OCI-LY3 (cell line): ENCODE results near the gene LIN28B.

Source experiments
- H2AFZ ChIP-seq: fragments of 200-600, 300-600 bp; shearing (Covaris generic); 2 replicates; pipeline ENCODE4 v1.6.0; 2014; ENCODE audit warnings: antibody characterized with exemption, low read depth, low read length
- H3K27ac ChIP-seq: fragments of 200-600, 300-600 bp; sonication (generic); 2 replicates; pipeline ENCODE4 v1.5.1; 2014; ENCODE audit warnings: mild to moderate bottlenecking, low read length, moderate library complexity, mixed read lengths
- H3K27me3 ChIP-seq: fragments of 200-600, 300-600 bp; sonication (generic); 2 replicates; pipeline ENCODE4 v1.6.1; 2014; ENCODE audit warnings: low read depth, low read length, mixed read lengths
- H3K36me3 ChIP-seq: fragments of 200-600, 300-600 bp; sonication (generic); replicated peaks from 2 replicates; pipeline ENCODE3; 2014; ENCODE audit warnings: low read depth, low read length, mixed read lengths
- H3K4me1 ChIP-seq: fragments of 300-600, 200-600 bp; sonication (generic); 2 replicates; pipeline ENCODE4 v1.6.1; 2014; ENCODE audit warnings: low read length, mixed read lengths
- H3K4me2 ChIP-seq: fragments of 200-600, 300-600 bp; sonication (generic); 2 replicates; pipeline ENCODE4 v1.6.1; 2014; ENCODE audit warnings: low read length, mixed read lengths
- H3K4me3 ChIP-seq: fragments of 300-600, 200-600 bp; sonication (generic); 2 replicates; pipeline ENCODE4 v1.5.1; 2014; ENCODE audit warnings: antibody characterized with exemption, mild to moderate bottlenecking, low read length, moderate library complexity
- H3K79me2 ChIP-seq: fragments of 300-600, 200-600 bp; shearing (Covaris generic); 2 replicates; pipeline ENCODE4 v1.6.1; 2014; ENCODE audit warnings: mild to moderate bottlenecking, low read length, mixed read lengths
- H3K9ac ChIP-seq: fragments of 300-600, 200-600 bp; shearing (Covaris generic); 2 replicates; pipeline ENCODE4 v1.6.0; 2014; ENCODE audit warnings: mild to moderate bottlenecking, low read length, moderate library complexity
- H3K9me3 ChIP-seq: fragments of 200-600, 300-600 bp; shearing (Covaris generic); 2 replicates; pipeline ENCODE4 v1.6.1; 2014; ENCODE audit warnings: low read length, mixed read lengths; ENCODE audit not compliant: insufficient read depth
- H4K20me1 ChIP-seq: fragments of 200-600, 300-600 bp; sonication (generic); 2 replicates; pipeline ENCODE4 v1.6.1; 2016; ENCODE audit warnings: low read length, mixed read lengths; ENCODE audit not compliant: insufficient read depth
- EZH2phosphoT487 ChIP-seq: fragments of 200-600 bp; shearing (Covaris generic); IDR thresholded peaks from 2 replicates; pipeline ENCODE4 v1.6.1; 2018; ENCODE audit warnings: antibody characterized with exemption, mixed run types, low read depth
- TF ChIP-seq, protein P1 (sequence below): fragments of 200-600, 300-600 bp; sonication (generic); IDR thresholded peaks from 2 replicates; pipeline ENCODE4 v1.5.1; 2014; ENCODE audit warnings: antibody characterized with exemption, low read length, low read depth

The LIN28B gene

DNA sequence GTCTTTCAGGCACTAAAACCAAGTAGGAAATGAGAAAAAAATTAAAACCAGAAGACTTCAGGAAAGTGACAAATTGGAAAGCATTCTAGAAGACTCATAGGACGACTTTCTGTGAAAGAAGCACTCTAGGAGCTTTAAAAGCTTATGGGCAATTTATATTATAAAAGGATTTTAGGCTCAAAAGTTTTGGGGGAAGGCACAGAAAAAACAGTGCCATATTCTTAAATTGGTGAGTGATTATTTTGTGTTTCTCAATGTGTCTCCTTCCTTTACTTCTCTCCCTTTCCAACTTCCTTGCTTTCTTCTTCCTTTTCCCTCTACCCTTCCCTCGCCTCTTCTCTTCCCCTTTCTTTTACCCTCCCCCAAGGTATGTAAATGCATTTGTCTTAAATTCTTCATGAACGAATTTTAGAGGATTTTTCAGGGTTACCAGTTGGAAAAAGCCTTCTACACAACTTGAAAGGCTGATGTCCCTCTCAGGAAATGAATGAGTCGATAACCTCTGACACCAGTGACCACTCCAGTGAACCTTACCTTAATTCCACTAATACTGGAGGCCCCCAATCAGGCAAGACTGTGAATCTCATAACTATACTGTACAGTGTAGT is 2.6 kb upstream of the LIN28B start:
- Histone ChIP-seq H3K4me2 (no peak overlapping the region), H3K27ac (no peak overlapping the region), H3K79me2 (no peaks in the 10 kb centered on the region), H4K20me1 (no peaks in the 10 kb centered on the region), H3K9me3 (no peaks in the 10 kb centered on the region), H3K9ac (no peak overlapping the region), H3K4me3 (no peak overlapping the region), H3K27me3 (no peaks in the 10 kb centered on the region), H3K36me3 (no peaks in the 10 kb centered on the region), H2AFZ (no peak overlapping the region), H3K4me1 (no peaks in the 10 kb centered on the region)
- TF ChIP-seq EZH2phosphoT487: no peak
- TF ChIP-seq, protein P1, sequence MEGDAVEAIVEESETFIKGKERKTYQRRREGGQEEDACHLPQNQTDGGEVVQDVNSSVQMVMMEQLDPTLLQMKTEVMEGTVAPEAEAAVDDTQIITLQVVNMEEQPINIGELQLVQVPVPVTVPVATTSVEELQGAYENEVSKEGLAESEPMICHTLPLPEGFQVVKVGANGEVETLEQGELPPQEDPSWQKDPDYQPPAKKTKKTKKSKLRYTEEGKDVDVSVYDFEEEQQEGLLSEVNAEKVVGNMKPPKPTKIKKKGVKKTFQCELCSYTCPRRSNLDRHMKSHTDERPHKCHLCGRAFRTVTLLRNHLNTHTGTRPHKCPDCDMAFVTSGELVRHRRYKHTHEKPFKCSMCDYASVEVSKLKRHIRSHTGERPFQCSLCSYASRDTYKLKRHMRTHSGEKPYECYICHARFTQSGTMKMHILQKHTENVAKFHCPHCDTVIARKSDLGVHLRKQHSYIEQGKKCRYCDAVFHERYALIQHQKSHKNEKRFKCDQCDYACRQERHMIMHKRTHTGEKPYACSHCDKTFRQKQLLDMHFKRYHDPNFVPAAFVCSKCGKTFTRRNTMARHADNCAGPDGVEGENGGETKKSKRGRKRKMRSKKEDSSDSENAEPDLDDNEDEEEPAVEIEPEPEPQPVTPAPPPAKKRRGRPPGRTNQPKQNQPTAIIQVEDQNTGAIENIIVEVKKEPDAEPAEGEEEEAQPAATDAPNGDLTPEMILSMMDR: no peak

DNA sequence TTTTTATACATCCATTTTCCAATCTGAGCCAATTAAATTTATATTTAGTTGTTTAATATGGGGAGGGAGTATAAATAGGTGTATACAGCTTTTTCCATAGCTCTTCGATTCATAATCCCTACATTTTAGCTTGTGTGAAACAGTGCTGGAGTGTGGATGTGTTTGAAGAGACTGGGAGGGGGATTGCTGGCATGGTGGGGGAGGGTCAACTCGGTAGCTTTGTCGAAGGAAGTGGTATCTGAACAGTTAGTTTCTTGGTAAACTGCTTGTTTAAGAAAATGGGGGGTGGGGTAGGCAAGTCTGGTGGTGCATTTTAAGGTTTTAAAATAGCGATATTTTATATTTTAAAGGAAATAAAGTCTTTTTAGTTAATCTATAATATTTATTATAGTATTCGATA is 1.4 kb upstream of the LIN28B start:
- Histone ChIP-seq H3K4me2 (no peak overlapping the region), H2AFZ (no peak overlapping the region), H3K27ac (no peak overlapping the region), H3K79me2 (no peaks in the 10 kb centered on the region), H3K27me3 (no peaks in the 10 kb centered on the region), H3K4me1 (no peaks in the 10 kb centered on the region), H3K36me3 (no peaks in the 10 kb centered on the region), H3K9me3 (no peaks in the 10 kb centered on the region), H3K4me3 (no peak overlapping the region), H4K20me1 (no peaks in the 10 kb centered on the region), H3K9ac (no peak overlapping the region)
- TF ChIP-seq, protein P1: no peak
- TF ChIP-seq EZH2phosphoT487: no peak

DNA sequence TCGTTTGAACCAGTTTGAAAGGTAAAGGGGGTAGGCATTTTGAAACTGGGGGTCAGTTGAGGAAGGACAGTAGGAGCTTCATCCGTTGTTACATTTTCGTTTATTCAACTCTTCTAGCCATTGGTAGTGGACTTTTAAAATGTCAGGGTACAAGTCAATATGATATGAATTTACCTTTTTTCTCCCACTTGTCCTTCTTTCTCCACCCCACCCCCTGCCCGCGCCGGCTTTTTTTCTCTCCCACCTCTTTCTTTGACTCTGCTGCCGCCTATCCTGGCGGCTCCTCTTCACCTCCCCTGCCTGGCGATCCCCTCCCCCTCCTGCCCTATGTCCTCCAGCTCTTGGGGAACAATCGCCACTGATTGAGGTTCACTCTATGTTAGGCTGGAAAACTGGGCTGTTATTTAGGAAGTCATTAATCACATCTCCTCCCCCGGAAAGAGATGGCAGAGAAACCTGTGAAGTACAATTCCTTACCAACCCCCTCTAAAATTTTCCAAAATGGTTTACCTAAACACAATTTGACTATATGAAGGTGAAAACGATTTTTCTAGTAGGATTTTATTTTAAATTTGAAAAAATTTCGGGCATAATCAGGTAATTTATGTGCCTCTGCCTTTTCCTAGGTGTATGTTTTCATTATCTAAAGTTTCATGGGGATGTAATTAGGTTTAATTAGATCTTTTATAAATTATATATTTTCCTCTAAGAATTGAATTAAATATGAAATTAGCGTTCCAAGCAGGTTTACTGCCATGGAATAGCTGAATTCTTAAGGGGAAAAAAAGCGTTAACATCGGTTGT is 778 bp upstream of the LIN28B start:
- H3K27me3 ChIP-seq: no peaks in the 10 kb centered on the region
- H3K36me3 ChIP-seq: no peaks in the 10 kb centered on the region
- TF ChIP-seq, protein P1: no peak
- TF ChIP-seq EZH2phosphoT487: no peak
- no peaks in the 10 kb centered on the region for H3K4me1 ChIP-seq
- H4K20me1 ChIP-seq: no peaks in the 10 kb centered on the region
- no peaks in the 10 kb centered on the region for H3K79me2 ChIP-seq
- no peak overlapping the region for H3K4me3 ChIP-seq
- H2AFZ ChIP-seq: no peak overlapping the region
- H3K4me2 ChIP-seq: no peak overlapping the region
- H3K9me3 ChIP-seq: no peaks in the 10 kb centered on the region
- no peak overlapping the region for H3K9ac ChIP-seq
- H3K27ac ChIP-seq: no peak overlapping the region

DNA sequence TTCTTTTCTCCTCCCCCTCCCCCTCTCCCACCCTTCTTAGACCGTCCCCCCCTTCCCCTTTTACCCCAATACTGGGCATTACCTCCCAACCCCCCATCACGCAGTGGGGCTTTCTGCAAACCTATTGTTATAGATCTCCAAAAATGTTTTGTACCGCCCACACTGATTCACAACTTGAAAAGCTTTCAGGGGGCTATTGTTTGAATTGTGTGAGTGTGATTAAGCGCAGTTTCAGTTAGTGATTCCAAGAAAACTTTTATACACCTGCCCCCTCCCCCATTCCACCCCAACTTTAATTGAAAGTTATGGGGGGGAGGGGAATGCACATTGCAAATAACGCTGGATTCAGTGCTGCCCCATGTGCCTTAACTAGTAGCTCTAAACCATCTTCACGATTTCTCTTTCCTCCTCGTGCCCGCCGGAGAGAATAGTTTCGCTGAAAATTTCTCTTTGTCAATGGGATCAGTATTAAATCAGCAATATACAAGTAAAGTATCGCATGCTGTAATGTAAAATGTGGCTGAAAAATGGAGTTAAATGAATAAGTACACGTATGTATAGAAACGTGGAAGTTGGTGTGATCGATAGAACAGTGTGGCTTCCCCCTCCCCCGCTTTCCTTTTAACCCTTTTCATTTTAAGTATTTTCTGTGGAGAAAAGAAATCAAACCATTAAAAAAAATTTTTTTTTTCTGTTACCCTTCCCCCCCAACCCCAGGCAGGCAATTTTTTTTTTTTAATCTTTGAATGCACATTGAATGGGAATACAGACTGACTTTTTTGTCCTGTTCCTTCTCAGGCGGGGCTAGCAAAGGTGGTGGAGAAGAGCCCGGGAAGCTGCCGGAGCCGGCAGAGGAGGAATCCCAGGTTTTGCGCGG is 632 bp downstream of the LIN28B start:
- TF ChIP-seq EZH2phosphoT487: no peak
- TF ChIP-seq, protein P1: no peak
- Histone ChIP-seq H3K4me3 (no peak overlapping the region), H3K79me2 (no peaks in the 10 kb centered on the region), H3K4me1 (no peaks in the 10 kb centered on the region), H3K4me2 (no peak overlapping the region), H3K9me3 (no peaks in the 10 kb centered on the region), H3K27me3 (no peaks in the 10 kb centered on the region), H3K27ac (no peak overlapping the region), H4K20me1 (no peaks in the 10 kb centered on the region), H3K36me3 (no peaks in the 10 kb centered on the region), H3K9ac (no peak overlapping the region), H2AFZ (no peak overlapping the region)
